ENCODE data around the gene CCDC51. TPM values are rescaled to one million over a fixed set of nuclear protein-coding genes. Genes with fewer than 3 reads are reported as not detected.

CCDC51 gene
- total RNA-seq, 8 experiments from 2014 or later, result 14.9 to 90.4 (median 20.4) TPM

- H3K4me3 ChIP-seq, result no peak overlapping the region
- 69 to 100% (median 93%) methylated on average over 2 to 4 of the region's 8 CpGs; no CpG with 5 or more reads in 4 of the 10 experiments for WGBS, 10 experiments
- H3K27ac ChIP-seq, result no peak overlapping the region
- peaks cover 0 to 2% of the 10 kb centered on the region in 2 donors for H3K4me1 ChIP-seq (replicated peaks in 1 of 2)
- in situ Hi-C loops (cut with MboI; ENCODE audit: low pct_unique_long_range_greater_than_20kb in 2 of 9, low sequenced_read_pairs in 9 of 9, unreplicated experiment in 9 of 9), result no loop called here
- ATAC-seq (replicated peaks in 6 of 8), result peak in 2 of 8 experiments; percentile 34 to 40
Observed at GRCh38 chr3:48413086-48413485, 26.8 kb downstream of the CCDC51 start.

- Histone ChIP-seq H3K4me1 (replicated peaks in 1 of 2) (peaks cover 0 to 2% of the 10 kb centered on the region in 2 donors), H3K27ac (no peak overlapping the region), H3K4me3 (no peak overlapping the region)
- in situ Hi-C loops (cut with MboI; ENCODE audit: low pct_unique_long_range_greater_than_20kb in 2 of 9, low sequenced_read_pairs in 9 of 9, unreplicated experiment in 9 of 9), result no loop called here
- WGBS, 10 experiments, result 80 to 93% methylated on average over 1 to 2 of the region's 19 CpGs; no CpG with 5 or more reads in 8 of the 10 experiments
- ATAC-seq (replicated peaks in 6 of 8), result no peak
Observed at GRCh38 chr3:48412375-48413001, 27.4 kb downstream of the CCDC51 start.

- in situ Hi-C loops (cut with MboI; ENCODE audit: low pct_unique_long_range_greater_than_20kb in 2 of 9, low sequenced_read_pairs in 9 of 9, unreplicated experiment in 9 of 9), result no loop called here
- 86 to 100% methylated on average over 5 to 6 of the region's 11 CpGs; no CpG with 5 or more reads in 8 of the 10 experiments for WGBS, 10 experiments
Observed at GRCh38 chr3:48411606-48412374, 28.1 kb downstream of the CCDC51 start.

GRCh38 chr3:48411041-48411588, 28.8 kb downstream of the CCDC51 start:
- Histone ChIP-seq H3K27ac (no peak overlapping the region), H3K4me3 (no peak overlapping the region), H3K4me1 (replicated peaks in 1 of 2) (no peaks in the 10 kb centered on the region)
- in situ Hi-C loops (cut with MboI; ENCODE audit: low pct_unique_long_range_greater_than_20kb in 2 of 9, low sequenced_read_pairs in 9 of 9, unreplicated experiment in 9 of 9), result no loop called here
- WGBS, 10 experiments, result 92 to 100% (median 94%) methylated on average over 1 to 6 of the region's 9 CpGs; no CpG with 5 or more reads in 4 of the 10 experiments
- no peak for ATAC-seq (replicated peaks in 6 of 8)

More at GRCh38 chr3:48411606-48412374, 28.1 kb downstream of the CCDC51 start:
- H3K4me1 ChIP-seq (replicated peaks in 1 of 2), result no peaks in the 10 kb centered on the region
- H3K27ac ChIP-seq, result no peak overlapping the region
- no peak for ATAC-seq (replicated peaks in 6 of 8)
- H3K4me3 ChIP-seq, result no peak overlapping the region

- ATAC-seq (replicated peaks in 6 of 8), result no peak
- no peak overlapping the region for H3K27ac ChIP-seq
- 47 to 100% (median 83%) methylated on average over 3 to 5 of the region's 16 CpGs; no CpG with 5 or more reads in 7 of the 10 experiments for WGBS, 10 experiments
- in situ Hi-C loops (cut with MboI; ENCODE audit: low pct_unique_long_range_greater_than_20kb in 2 of 9, low sequenced_read_pairs in 9 of 9, unreplicated experiment in 9 of 9), result no loop called here
- no peak overlapping the region for H3K4me3 ChIP-seq
- no peaks in the 10 kb centered on the region for H3K4me1 ChIP-seq (replicated peaks in 1 of 2)
Observed at GRCh38 chr3:48410205-48411040, 29.5 kb downstream of the CCDC51 start.

GRCh38 chr3:48409291-48410201, 30.4 kb downstream of the CCDC51 start:
- Histone ChIP-seq H3K27ac (no peak overlapping the region), H3K4me3 (no peak overlapping the region), H3K4me1 (replicated peaks in 1 of 2) (no peaks in the 10 kb centered on the region)
- WGBS, 10 experiments, result 80 to 100% (median 99%) methylated on average over 1 to 9 of the region's 31 CpGs; no CpG with 5 or more reads in 6 of the 10 experiments
- ATAC-seq (replicated peaks in 6 of 8), result peak in 1 of 8 experiments; percentile 6
- in situ Hi-C loops (cut with MboI; ENCODE audit: low pct_unique_long_range_greater_than_20kb in 2 of 9, low sequenced_read_pairs in 9 of 9, unreplicated experiment in 9 of 9), result no loop called here

GRCh38 chr3:48408823-48409281, 31.1 kb downstream of the CCDC51 start:
- in situ Hi-C loops (cut with MboI; ENCODE audit: low pct_unique_long_range_greater_than_20kb in 2 of 9, low sequenced_read_pairs in 9 of 9, unreplicated experiment in 9 of 9), result no loop called here

GRCh38 chr3:48407542-48408099, 32.3 kb downstream of the CCDC51 start:
- ATAC-seq (replicated peaks in 6 of 8), result no peak
- Histone ChIP-seq H3K4me1 (replicated peaks in 1 of 2) (no peaks in the 10 kb centered on the region), H3K4me3 (no peak overlapping the region), H3K27ac (no peak overlapping the region)
- WGBS, 10 experiments, result 40 to 100% (median 93%) methylated on average over 1 to 7 of the region's 8 CpGs; no CpG with 5 or more reads in 3 of the 10 experiments
- in situ Hi-C loops (cut with MboI; ENCODE audit: low pct_unique_long_range_greater_than_20kb in 2 of 9, low sequenced_read_pairs in 9 of 9, unreplicated experiment in 9 of 9), result no loop called here

More at GRCh38 chr3:48408823-48409281, 31.1 kb downstream of the CCDC51 start:
- WGBS, 10 experiments, result 60 to 100% (median 90%) methylated on average over 1 to 2 of the region's 4 CpGs; no CpG with 5 or more reads in 5 of the 10 experiments
- Histone ChIP-seq H3K4me3 (no peak overlapping the region), H3K27ac (no peak overlapping the region), H3K4me1 (replicated peaks in 1 of 2) (no peaks in the 10 kb centered on the region)
- ATAC-seq (replicated peaks in 6 of 8), result peak in 1 of 8 experiments; percentile 10

GRCh38 chr3:48406443-48407431, 33.2 kb downstream of the CCDC51 start:
- Histone ChIP-seq H3K27ac (no peak overlapping the region), H3K4me3 (no peak overlapping the region), H3K4me1 (replicated peaks in 1 of 2) (no peaks in the 10 kb centered on the region)
- 71 to 100% (median 92%) methylated on average over 2 to 7 of the region's 18 CpGs; no CpG with 5 or more reads in 2 of the 10 experiments for WGBS, 10 experiments
- no peak for ATAC-seq (replicated peaks in 6 of 8)
- in situ Hi-C loops (cut with MboI; ENCODE audit: low pct_unique_long_range_greater_than_20kb in 2 of 9, low sequenced_read_pairs in 9 of 9, unreplicated experiment in 9 of 9), result no loop called here

- WGBS, 10 experiments, result 11 to 80% (median 17%) methylated on average over 1 of the region's 1 CpG; no CpG with 5 or more reads in 6 of the 10 experiments
- in situ Hi-C loops (cut with MboI; ENCODE audit: low pct_unique_long_range_greater_than_20kb in 2 of 9, low sequenced_read_pairs in 9 of 9, unreplicated experiment in 9 of 9), result no loop called here
- no peak overlapping the region for H3K4me3 ChIP-seq
- H3K4me1 ChIP-seq (replicated peaks in 1 of 2), result no peaks in the 10 kb centered on the region
- no peak for ATAC-seq (replicated peaks in 6 of 8)
- H3K27ac ChIP-seq, result no peak overlapping the region
Observed at GRCh38 chr3:48405971-48406370, 33.9 kb downstream of the CCDC51 start.
